Naive thymus-derived CD4-positive, alpha-beta T cell (primary cell): ENCODE measurements around the gene C10orf95. TPM values are rescaled to one million over a fixed set of nuclear protein-coding genes. Genes with fewer than 3 reads are reported as not detected.
"Not testable (repeated sequence)": the region's sequence is repeated elsewhere in the genome, so short reads cannot be mapped to it uniquely, and the experiment has no call there.

Experiments
- ATAC-seq: fragments of 150-1000 bp; cut with Tn5 transposase; 2 replicates; pipeline ENCODE4 v1.10.0; 2021; ENCODE audit warnings: mild to moderate bottlenecking, moderate library complexity
- CTCF ChIA-PET: fragments of 350-600 bp; sonication (Branson Sonifier 250); formaldehyde crosslinking; loops from one replicate; lab custom pipeline; 2021; ENCODE audit warnings: antibody characterized with exemption; lab: Charles Lee
- POLR2A ChIA-PET: fragments of 350-600 bp; sonication (Branson Sonifier 250); formaldehyde crosslinking; loops from one replicate; lab custom pipeline; 2021; ENCODE audit warnings: antibody characterized with exemption, inconsistent platforms; lab: Charles Lee
- DNase-seq, 9 donors: peaks; one replicate each; pipeline versions ENCODE4 v3.0.0 to v3.0.0-alpha.2; 2020 to 2022; ENCODE audit warnings: mixed read lengths in 1 of 9
- H3K27ac ChIP-seq: one replicate; pipeline ENCODE4 v1.7.0; 2013; ENCODE audit warnings: mild to moderate bottlenecking, low read depth, low read length, moderate library complexity
- H3K27me3 ChIP-seq, 2 donors: one replicate each; pipeline ENCODE4 v1.7.0; 2013; ENCODE audit warnings: low read length in 2 of 2, mild to moderate bottlenecking in 2 of 2, moderate library complexity in 2 of 2; ENCODE audit not compliant: control insufficient read depth in 2 of 2, insufficient read depth in 2 of 2
- H3K36me3 ChIP-seq, 3 experiments: 1 replicate in 2 of 3; 2 replicates in 1 of 3; pipeline ENCODE4 v1.7.0; 2013; ENCODE audit warnings: low read length in 3 of 3, mild to moderate bottlenecking in 3 of 3, moderate library complexity in 1 of 3; ENCODE audit not compliant: insufficient read depth in 3 of 3, control insufficient read depth in 2 of 3
- H3K4me1 ChIP-seq, 2 donors: one replicate each; pipeline ENCODE4 v1.7.0; 2013; ENCODE audit warnings: low read length in 2 of 2, mild to moderate bottlenecking in 2 of 2, moderate library complexity in 1 of 2; ENCODE audit not compliant: control insufficient read depth in 2 of 2, insufficient read depth in 2 of 2
- H3K4me3 ChIP-seq: 2 replicates; pipeline ENCODE4 v1.7.0; 2013; ENCODE audit warnings: mild to moderate bottlenecking, low read length
- H3K9me3 ChIP-seq, 3 experiments: 1 replicate in 2 of 3; 2 replicates in 1 of 3; pipeline ENCODE4 v1.7.0; 2013; ENCODE audit warnings: low read length in 3 of 3; ENCODE audit not compliant: control insufficient read depth in 2 of 3
- H3K27ac Mint-ChIP-seq, 9 donors: one replicate each; pipeline ENCODE4 v1.8.0; 2020 to 2022; ENCODE audit warnings: mixed read lengths in 9 of 9, mild to moderate bottlenecking in 8 of 9, moderate library complexity in 5 of 9, inconsistent platforms in 2 of 9
- H3K27me3 Mint-ChIP-seq, 5 donors: one replicate each; pipeline ENCODE4 v1.8.0; 2021 to 2022; ENCODE audit warnings: mixed read lengths in 5 of 5, mild to moderate bottlenecking in 1 of 5
- H3K36me3 Mint-ChIP-seq, 5 donors: one replicate each; pipeline ENCODE4 v1.8.0; 2020 to 2022; ENCODE audit warnings: mixed read lengths in 5 of 5, mild to moderate bottlenecking in 3 of 5, inconsistent platforms in 1 of 5
- H3K4me1 Mint-ChIP-seq, 7 donors: one replicate each; pipeline ENCODE4 v1.8.0; 2020 to 2022; ENCODE audit warnings: mixed read lengths in 7 of 7, mild to moderate bottlenecking in 3 of 7, inconsistent platforms in 1 of 7
- H3K4me3 Mint-ChIP-seq, 10 donors: one replicate each; pipeline ENCODE4 v1.8.0; 2020 to 2022; ENCODE audit warnings: mild to moderate bottlenecking in 10 of 10, mixed read lengths in 10 of 10, moderate library complexity in 6 of 10, inconsistent platforms in 2 of 10
- H3K9me3 Mint-ChIP-seq, 11 donors: one replicate each; pipeline ENCODE4 v1.8.0; 2020 to 2022; ENCODE audit warnings: mixed read lengths in 11 of 11, mild to moderate bottlenecking in 4 of 11, inconsistent platforms in 1 of 11, moderate library complexity in 1 of 11
- intact Hi-C, 2 donors: fragments of 100-400 bp; cut with micrococcal nuclease; formaldehyde crosslinking; loops; one replicate each; pipeline ENCODE4 v1.15.1; 2023
- polyA plus RNA-seq, 2 donors: library from polyadenylated mRNA; unstranded; fragments of 300-500 nt; fragmentation: Illumina TruSeq; gene quantifications; one replicate each; pipeline ENCODE4 v1.2.3, GENCODE V29; 2021
- total RNA-seq, 6 experiments: library from RNA in 5 of 6; stranded (reverse) in 5 of 6; gene quantifications; 1 replicate in 5 of 6; 2 replicates in 1 of 6; pipeline ENCODE4 v1.2.3 and lab custom pipeline; 2021 to 2026

The C10orf95 gene
- total and polyA plus RNA-seq, 7 experiments from 2014 or later = 0.19 to 0.78 (median 0.38) TPM; not detected in 1

DNA sequence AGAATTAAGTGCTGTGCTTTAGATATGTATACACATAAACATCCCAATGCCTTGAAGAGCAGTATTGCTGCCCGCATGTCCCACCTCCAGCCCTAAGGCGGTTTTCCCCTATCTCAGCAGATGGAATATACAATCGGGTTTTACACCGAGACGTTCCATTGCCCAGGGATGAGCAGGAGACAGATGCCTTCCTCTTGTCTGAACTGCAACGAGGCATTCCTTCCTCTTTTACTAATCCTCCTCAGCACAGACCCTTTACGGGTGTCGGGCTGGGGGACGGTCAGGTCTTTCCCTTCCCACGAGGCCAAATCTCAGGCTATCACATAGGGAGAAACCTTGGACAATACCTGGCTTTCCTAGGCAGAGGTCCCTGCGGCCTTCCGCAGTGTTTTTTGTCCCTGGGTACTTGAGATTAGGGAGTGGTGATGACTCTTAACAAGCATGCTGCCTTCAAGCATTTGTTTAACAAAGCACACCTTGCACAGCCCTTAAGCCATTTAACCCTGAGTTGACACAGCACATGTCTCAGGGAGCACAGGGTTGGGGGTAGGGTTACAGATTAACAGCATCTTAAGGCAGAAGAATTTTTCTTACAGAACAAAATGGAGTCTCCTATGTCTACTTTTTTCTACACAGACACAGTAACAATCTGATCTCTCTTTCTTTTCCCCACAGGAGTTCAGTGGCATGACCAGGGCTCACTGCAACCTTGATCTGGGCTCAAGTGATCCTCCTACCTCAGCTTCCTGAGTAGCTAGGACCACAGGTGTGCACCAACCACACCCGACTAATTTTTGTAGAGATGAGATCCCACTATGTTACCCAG, 3.5 kb upstream of the C10orf95 start:
- intact Hi-C loops = loop anchor here in 1 of 2 donors (5.0 kb wide), 2 partner anchors 187 to 398 kb away; partner anchors contain the start of genes ARMH3 and TRIM8
- not testable (repeated sequence) for H3K9me3 Mint-ChIP-seq

DNA sequence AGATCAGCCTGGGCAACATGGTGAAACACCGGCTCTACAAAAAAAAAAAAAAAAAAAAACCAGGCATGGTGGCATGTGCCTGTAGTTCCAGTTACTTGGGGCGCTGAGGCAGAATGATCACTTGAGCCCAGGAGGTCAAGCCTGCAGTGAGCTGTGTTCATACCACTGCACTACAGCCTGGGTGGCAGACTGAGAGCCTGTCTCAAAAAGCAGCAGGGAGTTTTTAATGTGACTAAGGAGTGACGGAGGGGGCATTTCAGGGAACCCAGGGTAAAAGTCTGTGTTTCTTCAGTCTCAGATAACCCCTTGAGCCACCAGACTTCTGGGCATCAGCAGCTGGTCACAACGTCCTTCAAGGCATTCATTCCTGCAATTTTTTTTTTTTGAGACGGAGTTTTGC, 2.2 kb upstream of the C10orf95 start:
- no peak for DNase-seq
- H3K27ac Mint-ChIP-seq = peak overlapping the region in 2 of 9 donors; percentile 56 to 67
- CTCF ChIA-PET = interaction anchor here (0.9 kb wide), 1 partner anchor 31 kb away, joined by 3 read pairs; no protein-coding TSS in a partner anchor
- H3K4me1 Mint-ChIP-seq = peaks cover 20 to 32% (median 26%) of the 10 kb centered on the region in 7 donors
- Histone ChIP-seq H3K27ac (no peak overlapping the region), H3K27me3 (no peaks in the 10 kb centered on the region), H3K4me3 (no peak overlapping the region), H3K9me3 (no peaks in the 10 kb centered on the region), H3K36me3 (peaks cover 0 to 7% (median 3%) of the 10 kb centered on the region in 3 experiments), H3K4me1 (peaks cover 12 to 14% of the 10 kb centered on the region in 2 donors)
- H3K4me3 Mint-ChIP-seq = no peak overlapping the region
- H3K9me3 Mint-ChIP-seq = no peaks in the 10 kb centered on the region
- no peak for ATAC-seq
- peaks cover 0 to 9% (median 4%) of the 10 kb centered on the region in 5 donors for H3K36me3 Mint-ChIP-seq
- POLR2A ChIA-PET = interaction anchor here (0.6 to 6.7 kb wide), 4 partner anchors 20 to 119 kb away, joined by 3 to 157 read pairs (median 38); partner anchors contain the start of genes CUEDC2 and FBXL15
- intact Hi-C loops = loop anchor here in 1 of 2 donors (5.0 kb wide), 2 partner anchors 189 to 396 kb away; partner anchors contain the start of genes ARMH3 and TRIM8
- no peaks in the 10 kb centered on the region for H3K27me3 Mint-ChIP-seq

More for the DNA sequence above, 3.5 kb upstream of the C10orf95 start:
- ATAC-seq, DNase-seq, H3K4me3 Mint-ChIP-seq, H3K4me1 ChIP-seq, CTCF ChIA-PET, H3K27me3 ChIP-seq, H3K36me3 Mint-ChIP-seq, H3K36me3 ChIP-seq, H3K27ac ChIP-seq, H3K9me3 ChIP-seq, H3K4me3 ChIP-seq, POLR2A ChIA-PET, H3K27me3 Mint-ChIP-seq: not testable (repeated sequence)
- H3K4me1 Mint-ChIP-seq = peaks cover 12 to 24% (median 21%) of the 10 kb centered on the region in 7 donors
- H3K27ac Mint-ChIP-seq = peak overlapping the region in 1 of 9 donors; percentile 48

DNA sequence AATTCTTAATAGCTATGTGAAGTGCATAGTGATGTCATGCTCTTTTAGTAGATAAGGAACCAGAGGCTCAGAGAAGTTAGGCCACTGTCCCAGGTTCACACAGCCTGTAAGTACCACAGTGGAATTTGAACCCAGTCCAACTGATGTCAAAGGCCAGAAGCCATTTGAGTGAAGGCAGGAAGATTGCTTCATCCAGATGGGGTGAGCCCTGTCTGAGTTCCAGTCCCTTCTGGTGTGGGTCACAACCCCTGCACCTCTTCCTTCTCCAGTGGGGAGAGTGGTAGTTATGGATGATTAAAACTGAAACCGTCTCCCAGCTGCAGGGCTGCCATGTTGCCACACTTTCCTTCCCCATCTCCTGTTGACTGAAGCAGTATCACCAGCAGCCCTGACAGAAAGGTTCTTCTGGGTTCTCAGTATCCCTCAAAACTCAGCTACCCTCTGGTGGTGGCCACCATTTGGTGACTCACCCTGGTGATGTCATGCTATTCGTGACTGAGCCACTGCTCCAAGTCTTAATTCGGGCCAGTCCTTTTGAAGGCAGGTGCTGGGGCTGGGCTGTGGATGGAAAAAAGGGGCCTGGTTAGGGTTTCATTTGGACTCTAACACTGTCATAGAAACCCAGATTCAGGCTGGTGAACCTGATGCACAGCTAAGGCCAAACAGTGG, 1.5 kb upstream of the C10orf95 start:
- H3K4me3 ChIP-seq = no peak overlapping the region
- H3K9me3 ChIP-seq = no peaks in the 10 kb centered on the region
- ChIA-PET CTCF (interaction anchor here (0.8 to 0.9 kb wide), 2 partner anchors 30 to 55 kb away, joined by 3 read pairs; no protein-coding TSS in a partner anchor), POLR2A (interaction anchor here (1.2 to 6.7 kb wide), 6 partner anchors 8 to 56 kb away, joined by 3 to 157 read pairs (median 68); partner anchors contain the start of genes CUEDC2, FBXL15 and NFKB2)
- H3K27me3 ChIP-seq = no peaks in the 10 kb centered on the region
- ATAC-seq (peak; percentile 17), DNase-seq (peak in 2 of 9 donors; percentile 20 to 65)
- intact Hi-C loops = loop anchor here in 1 of 2 donors (5.0 kb wide), 2 partner anchors 189 to 396 kb away; partner anchors contain the start of genes ARMH3 and TRIM8
- peak overlapping the region in 7 of 9 donors; percentile 45 to 88 (median 67) for H3K27ac Mint-ChIP-seq
- peaks cover 0 to 9% (median 4%) of the 10 kb centered on the region in 5 donors for H3K36me3 Mint-ChIP-seq
- peaks cover 0 to 7% (median 3%) of the 10 kb centered on the region in 3 experiments for H3K36me3 ChIP-seq
- no peaks in the 10 kb centered on the region for H3K9me3 Mint-ChIP-seq
- no peak overlapping the region for H3K27ac ChIP-seq
- peaks cover 20 to 32% (median 26%) of the 10 kb centered on the region in 7 donors for H3K4me1 Mint-ChIP-seq
- peaks cover 12 to 14% of the 10 kb centered on the region in 2 donors for H3K4me1 ChIP-seq
- H3K27me3 Mint-ChIP-seq = no peaks in the 10 kb centered on the region
- H3K4me3 Mint-ChIP-seq = peak overlapping the region in 9 of 10 donors; percentile 10 to 94 (median 64)

DNA sequence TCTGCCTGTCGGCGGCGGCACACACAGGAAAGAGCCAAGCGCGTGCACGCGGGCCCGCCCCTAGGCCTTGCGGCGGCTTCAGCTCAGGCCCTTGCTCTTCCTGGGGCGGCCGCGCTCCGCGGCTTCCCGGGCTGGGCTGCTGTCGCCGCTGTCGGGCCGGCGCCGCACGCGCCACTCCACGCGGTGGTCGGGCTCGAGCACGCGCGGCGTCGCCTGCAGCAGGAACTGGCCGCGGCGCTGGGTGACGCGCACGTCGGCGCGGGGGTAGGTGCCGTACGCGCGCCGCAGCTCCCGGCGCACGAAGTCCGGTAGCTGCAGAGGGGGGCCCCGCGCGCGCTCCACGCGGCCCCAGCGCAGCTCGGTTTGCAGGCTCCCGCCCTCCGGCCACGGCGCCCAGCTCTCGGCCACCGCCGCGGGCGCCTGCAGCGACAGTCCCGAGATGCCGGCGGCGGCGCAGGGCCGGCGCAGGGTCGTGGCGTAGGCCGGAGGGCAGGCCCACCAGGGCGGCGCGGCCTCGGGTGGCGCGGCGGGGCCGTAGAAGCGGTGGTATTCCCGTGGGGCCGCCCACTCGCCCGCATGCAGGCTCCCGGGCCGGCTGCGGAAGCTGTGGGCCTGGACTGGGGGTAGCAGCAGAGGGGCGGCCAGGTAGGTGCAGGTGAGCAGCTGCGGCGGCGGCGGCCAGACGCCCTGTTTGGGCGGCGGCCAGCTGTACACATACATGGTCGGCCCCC, 804 bp downstream of the C10orf95 start:
- ATAC-seq = peak; percentile 90
- no peaks in the 10 kb centered on the region for H3K27me3 ChIP-seq
- H3K4me3 ChIP-seq = peak overlapping the region; percentile 88
- DNase-seq = peak; percentile 85 to 95 (median 92)
- peaks cover 14 to 37% (median 27%) of the 10 kb centered on the region in 7 donors for H3K4me1 Mint-ChIP-seq
- intact Hi-C loops = loop anchor here (1.0 to 5.0 kb wide), 13 partner anchors 11 to 393 kb away; partner anchors contain the start of genes ACTR1A (in 2 of the 2), CUEDC2 (in 2 of the 2), ARMH3 (in 1 of the 2) and GBF1 (in 1 of the 2)
- H3K27ac ChIP-seq = peak overlapping the region; percentile 90
- peak overlapping the region; percentile 89 to 97 (median 94) for H3K4me3 Mint-ChIP-seq
- H3K9me3 Mint-ChIP-seq = no peaks in the 10 kb centered on the region
- peaks cover 12 to 14% of the 10 kb centered on the region in 2 donors for H3K4me1 ChIP-seq
- ChIA-PET CTCF (interaction anchor here (0.5 to 2.6 kb wide), 9 partner anchors 18 to 256 kb away, joined by 3 to 9 read pairs (median 4); partner anchors contain the start of genes CUEDC2 and FBXL15), POLR2A (interaction anchor here (0.7 to 6.7 kb wide), 25 partner anchors 9 to 467 kb away, joined by 3 to 157 read pairs (median 4); partner anchors contain the start of genes ACTR1A, CNNM2, CUEDC2 and FBXL15)
- H3K36me3 Mint-ChIP-seq = peaks cover 0 to 9% (median 4%) of the 10 kb centered on the region in 5 donors
- H3K36me3 ChIP-seq = peaks cover 0 to 3% (median 0%) of the 10 kb centered on the region in 3 experiments
- peak overlapping the region; percentile 81 to 97 (median 95) for H3K27ac Mint-ChIP-seq
- no peaks in the 10 kb centered on the region for H3K27me3 Mint-ChIP-seq
- H3K9me3 ChIP-seq = no peaks in the 10 kb centered on the region

DNA sequence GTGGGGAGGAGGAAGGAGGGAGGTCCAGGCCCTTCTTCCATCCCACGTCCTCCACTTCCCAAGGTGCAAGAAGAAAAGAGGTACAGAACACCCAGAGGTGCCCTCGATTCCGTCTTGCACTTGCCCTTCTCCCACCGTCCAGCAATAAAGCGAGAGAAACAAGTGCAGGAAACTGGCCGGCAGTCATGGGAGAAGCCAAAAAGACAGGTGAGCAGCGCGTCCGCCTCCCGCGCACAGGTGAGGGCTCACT, 1.3 kb downstream of the C10orf95 start:
- H3K4me3 ChIP-seq = peak overlapping the region; percentile 88
- ChIA-PET CTCF (interaction anchor here (0.5 to 2.6 kb wide), 11 partner anchors 15 to 256 kb away, joined by 3 to 9 read pairs (median 4); partner anchors contain the start of genes CUEDC2 and FBXL15), POLR2A (interaction anchor here (0.6 to 6.7 kb wide), 20 partner anchors 9 to 293 kb away, joined by 3 to 157 read pairs (median 6); partner anchors contain the start of genes ACTR1A, CUEDC2, FBXL15 and NFKB2)
- Mint-ChIP-seq H3K27me3 (no peaks in the 10 kb centered on the region), H3K27ac (peak overlapping the region; percentile 81 to 97 (median 95)), H3K36me3 (peaks cover 0 to 9% (median 4%) of the 10 kb centered on the region in 5 donors), H3K4me1 (peaks cover 14 to 36% (median 27%) of the 10 kb centered on the region in 7 donors), H3K9me3 (no peaks in the 10 kb centered on the region), H3K4me3 (peak overlapping the region; percentile 89 to 97 (median 94))
- H3K9me3 ChIP-seq = no peaks in the 10 kb centered on the region
- no peaks in the 10 kb centered on the region for H3K27me3 ChIP-seq
- H3K36me3 ChIP-seq = peaks cover 0 to 3% (median 0%) of the 10 kb centered on the region in 3 experiments
- peaks cover 12 to 14% of the 10 kb centered on the region in 2 donors for H3K4me1 ChIP-seq
- ATAC-seq = no peak
- DNase-seq = no peak
- H3K27ac ChIP-seq = peak overlapping the region; percentile 90
- intact Hi-C loops = loop anchor here (1.0 to 5.0 kb wide), 13 partner anchors 11 to 393 kb away; partner anchors contain the start of genes ACTR1A (in 2 of the 2), CUEDC2 (in 2 of the 2), ARMH3 (in 1 of the 2) and GBF1 (in 1 of the 2)
